Bronchial smooth muscle cell (primary cell): Measurements from ENCODE around the gene SSMEM1. TPM values are rescaled to one million over a fixed set of nuclear protein-coding genes. Genes with fewer than 3 reads are reported as not detected.

Source experiments
- total RNA-seq: library from RNA; depleted of rRNA; stranded (reverse); fragments of >200 nt; gene quantifications from 2 replicates; pipeline ENCODE4 v1.2.1, GENCODE V29; 2014

The SSMEM1 gene, protein sequence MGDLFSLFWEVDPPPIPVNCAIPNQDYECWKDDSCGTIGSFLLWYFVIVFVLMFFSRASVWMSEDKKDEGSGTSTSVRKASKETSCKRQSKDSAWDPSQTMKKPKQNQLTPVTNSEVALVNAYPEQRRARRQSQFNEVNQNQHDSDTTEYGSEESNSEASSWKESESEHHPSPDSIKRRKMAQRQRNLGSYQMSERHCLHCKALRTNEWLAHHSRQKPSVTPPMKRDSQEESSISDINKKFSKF
- 0.09 TPM in 1 of 2 replicates, not detected in the other for total RNA-seq

DNA sequence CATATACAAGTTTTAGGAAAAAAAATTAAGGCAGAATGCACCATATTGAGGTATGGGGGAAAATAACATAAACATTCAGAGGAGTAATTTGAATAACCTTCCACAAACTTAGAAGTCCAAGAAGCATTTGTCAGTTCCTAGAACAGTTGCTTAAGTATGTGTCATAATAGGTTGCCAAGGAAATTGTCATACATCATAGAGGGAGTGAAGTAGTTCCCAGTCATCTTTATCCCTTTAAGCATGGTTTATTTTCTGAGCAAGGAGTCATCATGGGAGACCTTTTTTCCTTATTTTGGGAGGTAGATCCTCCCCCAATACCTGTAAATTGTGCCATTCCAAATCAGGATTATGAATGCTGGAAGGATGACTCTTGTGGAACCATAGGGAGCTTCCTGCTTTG lies at the start of gene SSMEM1:
Gene SSMEM1, plus strand, starts transcription at position 219 of the 400 bp plus-strand sequence. Its CDS starts 51 bp downstream, at position 270.

DNA sequence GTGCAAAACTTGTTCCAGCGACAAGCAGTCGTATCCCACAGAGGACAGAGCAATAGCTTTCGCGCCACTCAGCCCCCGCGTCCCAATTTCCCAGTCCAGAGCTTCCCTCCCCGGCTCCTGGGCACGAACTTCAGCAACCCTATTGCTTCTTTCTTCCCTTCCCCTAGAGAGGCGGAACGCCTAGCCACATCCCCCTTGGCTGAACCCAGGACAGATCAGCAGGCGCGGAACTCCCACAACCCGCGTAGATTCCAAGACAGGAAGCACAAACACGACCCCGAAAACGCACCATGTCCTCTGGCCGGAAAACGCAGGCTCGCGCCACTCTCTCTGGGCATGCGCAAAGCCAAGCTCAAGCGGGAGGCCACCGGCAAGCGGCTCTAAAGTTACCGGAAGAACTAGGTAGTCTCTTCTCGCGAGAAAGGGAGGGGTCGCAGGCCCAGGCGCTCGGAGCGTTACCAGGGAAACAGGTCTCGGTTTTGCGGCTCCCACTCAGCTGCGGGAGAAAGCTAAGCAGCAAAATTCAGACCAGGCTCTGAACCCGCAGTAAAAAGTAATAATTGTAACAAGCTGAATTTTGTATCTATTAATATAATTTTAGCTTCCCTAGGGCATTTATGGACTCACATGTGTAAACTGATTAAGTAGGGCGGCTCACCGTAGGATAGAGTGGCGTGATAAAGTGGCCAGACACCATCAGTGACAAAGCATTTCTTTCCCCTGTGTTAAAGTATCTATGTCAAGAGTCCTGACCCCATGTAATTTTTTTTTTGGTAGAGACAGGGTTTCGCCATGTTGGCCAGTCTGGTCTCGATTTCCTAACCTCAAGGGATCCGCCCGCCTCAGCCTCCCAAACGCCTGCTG lies 2.3 kb upstream of the SSMEM1 start, which contains the start of gene TMEM209:
Gene TMEM209, minus strand, starts transcription at position 323 of the 864 bp plus-strand sequence. Its CDS starts 31 bp downstream, at position 292.

Other genes with a start within 250 kb of the SSMEM1 start
- 10.7 and 12.3 TPM in 2 replicates for gene ZC3HC1, start 156.5 kb upstream of the SSMEM1 start, total RNA-seq
- 22.5 and 31.3 TPM in 2 replicates for gene KLHDC10, start 137.3 kb upstream of the SSMEM1 start, total RNA-seq
- 4.7 and 7.6 TPM in 2 replicates for gene TMEM209, start 2.5 kb upstream of the SSMEM1 start, total RNA-seq
- gene CPA2, start 59.0 kb downstream of the SSMEM1 start, total RNA-seq: under 0.01 TPM in 1 of 2 replicates, not detected in the other
- gene CPA4, start 85.3 kb downstream of the SSMEM1 start, total RNA-seq: 2.7 and 10.6 TPM in 2 replicates
- under 0.01 TPM in 1 of 2 replicates, not detected in the other for gene CPA5, start 137.0 kb downstream of the SSMEM1 start, total RNA-seq
- 0.09 TPM in 1 of 2 replicates, not detected in the other for gene CPA1, start 172.6 kb downstream of the SSMEM1 start, total RNA-seq
- gene CEP41, start 233.2 kb downstream of the SSMEM1 start, total RNA-seq: 5.8 and 6.0 TPM in 2 replicates